Fibroblast of lung (primary cell): Measurements from ENCODE around the gene SLC39A2. TPM values are rescaled to one million over a fixed set of nuclear protein-coding genes. Genes with fewer than 3 reads are reported as not detected.

Source experiments
- DNase-seq, 2 donors: peaks; one replicate each; pipeline versions ENCODE4 v3.0.0 to v3.0.0-alpha.2; 2010; ENCODE audit warnings: low read depth in 2 of 2
- H2AFZ ChIP-seq: 2 replicates; pipeline ENCODE4 v1.5.1; 2012; ENCODE audit warnings: low read length, control low read depth, inconsistent platforms
- H3K27ac ChIP-seq: 2 replicates; pipeline ENCODE4 v1.5.1; 2011; ENCODE audit warnings: low read length, control low read depth; ENCODE audit not compliant: insufficient read depth
- H3K27me3 ChIP-seq: 2 replicates; pipeline ENCODE4 v1.5.1; 2011; ENCODE audit warnings: mild to moderate bottlenecking, low read length; ENCODE audit not compliant: control insufficient read depth, insufficient read depth
- H3K36me3 ChIP-seq: 2 replicates; pipeline ENCODE4 v1.5.1; 2011; ENCODE audit warnings: low read length; ENCODE audit not compliant: control insufficient read depth, insufficient read depth
- H3K4me1 ChIP-seq: 2 replicates; pipeline ENCODE4 v1.5.1; 2011; ENCODE audit warnings: low read length; ENCODE audit not compliant: control insufficient read depth, insufficient read depth; ENCODE audit errors: extremely low read depth
- H3K4me2 ChIP-seq: 2 replicates; pipeline ENCODE4 v1.5.1; 2011; ENCODE audit warnings: low read length, control low read depth; ENCODE audit not compliant: insufficient read depth; ENCODE audit errors: extremely low read depth
- H3K4me3 ChIP-seq, 4 experiments: fragments of 200-600 bp in 1 of 4; sonication (generic) in 1 of 4; replicated peaks in 1 of 4; 2 replicates each; pipeline ENCODE4 v1.5.1; 2011 to 2016; ENCODE audit warnings: low read length in 4 of 4, low read depth in 3 of 4, mild to moderate bottlenecking in 3 of 4, control low read depth in 2 of 4, inconsistent platforms in 1 of 4, mixed read lengths in 1 of 4; ENCODE audit not compliant: insufficient read depth in 1 of 4; ENCODE audit errors: control extremely low read depth in 1 of 4
- H3K79me2 ChIP-seq: 2 replicates; pipeline ENCODE4 v1.5.1; 2012; ENCODE audit warnings: mild to moderate bottlenecking, low read length, inconsistent platforms; ENCODE audit not compliant: control insufficient read depth, insufficient read depth
- H3K9ac ChIP-seq: 2 replicates; pipeline ENCODE4 v1.5.1; 2011; ENCODE audit warnings: mild to moderate bottlenecking, low read length, control low read depth; ENCODE audit not compliant: insufficient read depth
- H3K9me3 ChIP-seq: 2 replicates; pipeline ENCODE4 v1.5.1; 2012; ENCODE audit warnings: low read depth, low read length; ENCODE audit not compliant: control insufficient read depth, insufficient read depth
- H4K20me1 ChIP-seq: 2 replicates; pipeline ENCODE4 v1.5.1; 2011; ENCODE audit warnings: low read length; ENCODE audit not compliant: control insufficient read depth, insufficient read depth; ENCODE audit errors: extremely low read depth
- EZH2 ChIP-seq: IDR thresholded peaks from 2 replicates; pipeline ENCODE4 v1.5.1; 2012; ENCODE audit warnings: low read length, control low read depth, mild to moderate bottlenecking; ENCODE audit errors: missing control alignments
- polyA plus RNA-seq, 2 donors: library from polyadenylated mRNA; depleted of rRNA in 1 of 2; stranded (reverse) in 1 of 2; unstranded in 1 of 2; fragments of >200 nt; gene quantifications; 2 replicates each; pipeline ENCODE4 v1.2.1, GENCODE V29; 2011 to 2012; ENCODE audit warnings: missing spikeins in 1 of 2
- total RNA-seq: library from RNA; depleted of rRNA; stranded (reverse); fragments of >200 nt; gene quantifications from 2 replicates; pipeline ENCODE4 v1.2.1, GENCODE V29; 2014
- TF ChIP-seq, protein P1 (sequence below), 2 donors: IDR thresholded peaks in 1 of 2; conservative IDR thresholded peaks in 1 of 2; 1 replicate in 1 of 2; 2 replicates in 1 of 2; pipeline ENCODE4 v1.5.1; 2011 to 2012; ENCODE audit warnings: low read length in 2 of 2, control low read depth in 1 of 2, inconsistent platforms in 1 of 2, low read depth in 1 of 2, mild to moderate bottlenecking in 1 of 2

The SLC39A2 gene
- total and polyA plus RNA-seq, 2 donors (not counting 1 experiment from before 2014, with no cell fraction given): 0.17 TPM; not detected in 1

DNA sequence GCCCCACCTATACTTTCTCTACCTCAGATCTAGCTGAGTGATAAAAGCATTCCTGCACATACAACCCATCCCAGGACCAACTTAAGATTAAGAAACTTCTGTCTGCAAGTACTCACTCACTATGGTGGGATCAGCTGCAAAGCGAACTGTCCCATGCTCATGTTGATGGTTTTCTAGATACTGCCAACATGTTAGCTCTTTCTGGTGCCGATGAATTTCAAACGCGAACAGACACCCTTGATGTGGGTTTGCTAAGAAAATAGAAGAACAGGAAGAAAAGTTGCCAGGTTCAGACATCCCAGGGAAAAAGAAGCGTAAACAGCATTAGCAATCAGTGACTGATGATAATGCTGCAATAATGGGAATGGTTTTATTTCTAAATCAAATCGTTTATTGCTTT lies 1.5 kb upstream of the SLC39A2 start:
- TF ChIP-seq EZH2: no peak
- H3K27me3 ChIP-seq: no peaks in the 10 kb centered on the region
- H3K9me3 ChIP-seq: no peaks in the 10 kb centered on the region
- no peaks in the 10 kb centered on the region for H4K20me1 ChIP-seq
- H3K4me2 ChIP-seq: no peak overlapping the region
- H3K4me3 ChIP-seq: no peak overlapping the region
- peaks cover 7% of the 10 kb centered on the region for H3K36me3 ChIP-seq
- no peak overlapping the region for H3K27ac ChIP-seq
- no peak for DNase-seq
- no peaks in the 10 kb centered on the region for H3K79me2 ChIP-seq
- H2AFZ ChIP-seq: no peak overlapping the region
- no peak overlapping the region for H3K9ac ChIP-seq
- no peaks in the 10 kb centered on the region for H3K4me1 ChIP-seq

DNA sequence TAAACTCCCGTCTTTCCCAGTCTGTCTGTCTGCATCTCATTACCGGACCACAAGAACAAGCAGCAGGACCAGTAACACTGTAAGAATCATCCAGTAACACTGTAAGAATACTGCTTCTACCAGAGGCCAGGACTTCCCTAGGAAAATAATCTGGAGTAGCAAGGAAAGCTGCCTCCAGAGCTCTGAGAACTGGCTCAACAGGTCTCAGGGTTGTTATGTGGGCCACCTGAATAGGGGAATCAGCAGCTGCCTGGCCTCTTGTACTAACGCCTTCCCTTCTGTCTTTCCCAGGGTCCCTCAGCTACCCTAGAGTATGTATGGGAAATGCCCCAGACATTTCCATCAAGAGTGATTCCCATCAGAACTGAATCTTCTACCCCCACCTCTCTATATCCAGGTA lies 954 bp upstream of the SLC39A2 start:
- H3K79me2 ChIP-seq: no peaks in the 10 kb centered on the region
- H2AFZ ChIP-seq: no peak overlapping the region
- H3K36me3 ChIP-seq: peaks cover 7% of the 10 kb centered on the region
- no peaks in the 10 kb centered on the region for H3K27me3 ChIP-seq
- no peak overlapping the region for H3K4me2 ChIP-seq
- no peak overlapping the region for H3K27ac ChIP-seq
- H4K20me1 ChIP-seq: no peaks in the 10 kb centered on the region
- no peak overlapping the region for H3K4me3 ChIP-seq
- H3K9ac ChIP-seq: no peak overlapping the region
- no peaks in the 10 kb centered on the region for H3K9me3 ChIP-seq
- DNase-seq: no peak
- TF ChIP-seq EZH2: no peak
- TF ChIP-seq, protein P1, sequence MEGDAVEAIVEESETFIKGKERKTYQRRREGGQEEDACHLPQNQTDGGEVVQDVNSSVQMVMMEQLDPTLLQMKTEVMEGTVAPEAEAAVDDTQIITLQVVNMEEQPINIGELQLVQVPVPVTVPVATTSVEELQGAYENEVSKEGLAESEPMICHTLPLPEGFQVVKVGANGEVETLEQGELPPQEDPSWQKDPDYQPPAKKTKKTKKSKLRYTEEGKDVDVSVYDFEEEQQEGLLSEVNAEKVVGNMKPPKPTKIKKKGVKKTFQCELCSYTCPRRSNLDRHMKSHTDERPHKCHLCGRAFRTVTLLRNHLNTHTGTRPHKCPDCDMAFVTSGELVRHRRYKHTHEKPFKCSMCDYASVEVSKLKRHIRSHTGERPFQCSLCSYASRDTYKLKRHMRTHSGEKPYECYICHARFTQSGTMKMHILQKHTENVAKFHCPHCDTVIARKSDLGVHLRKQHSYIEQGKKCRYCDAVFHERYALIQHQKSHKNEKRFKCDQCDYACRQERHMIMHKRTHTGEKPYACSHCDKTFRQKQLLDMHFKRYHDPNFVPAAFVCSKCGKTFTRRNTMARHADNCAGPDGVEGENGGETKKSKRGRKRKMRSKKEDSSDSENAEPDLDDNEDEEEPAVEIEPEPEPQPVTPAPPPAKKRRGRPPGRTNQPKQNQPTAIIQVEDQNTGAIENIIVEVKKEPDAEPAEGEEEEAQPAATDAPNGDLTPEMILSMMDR (conservative IDR thresholded peaks at IDR 0.05 in 1 of 2, IDR thresholded peaks at IDR 0.05 in 1 of 2; ENCODE audit: low read depth in 1 of 2, low read length in 2 of 2): no peak
- H3K4me1 ChIP-seq: no peaks in the 10 kb centered on the region

DNA sequence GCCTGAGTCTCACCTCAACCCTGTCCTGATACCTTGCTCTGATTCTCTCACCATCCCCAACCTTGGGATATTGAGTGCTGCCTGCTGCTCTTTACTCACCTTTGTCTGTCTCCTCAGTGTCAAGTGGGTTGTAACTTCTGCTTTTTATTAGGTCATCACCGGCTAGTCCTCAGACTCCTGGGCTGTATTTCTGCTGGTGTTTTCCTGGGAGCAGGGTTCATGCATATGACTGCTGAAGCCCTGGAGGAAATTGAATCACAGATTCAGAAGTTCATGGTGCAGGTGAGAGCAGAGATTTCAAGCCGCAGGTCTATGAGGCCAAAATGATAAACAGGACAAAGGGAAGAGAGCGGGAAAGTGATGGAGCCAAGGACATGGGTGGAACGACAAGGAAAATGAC lies 498 bp downstream of the SLC39A2 start:
- H4K20me1 ChIP-seq: no peaks in the 10 kb centered on the region
- no peak for TF ChIP-seq EZH2
- TF ChIP-seq, protein P1 (conservative IDR thresholded peaks at IDR 0.05 in 1 of 2, IDR thresholded peaks at IDR 0.05 in 1 of 2; ENCODE audit: low read depth in 1 of 2, low read length in 2 of 2): no peak
- no peak overlapping the region for H3K4me3 ChIP-seq
- no peak overlapping the region for H3K27ac ChIP-seq
- H3K4me1 ChIP-seq: no peaks in the 10 kb centered on the region
- H3K9me3 ChIP-seq: no peaks in the 10 kb centered on the region
- H2AFZ ChIP-seq: no peak overlapping the region
- H3K9ac ChIP-seq: no peak overlapping the region
- H3K27me3 ChIP-seq: no peaks in the 10 kb centered on the region
- H3K79me2 ChIP-seq: no peaks in the 10 kb centered on the region
- H3K4me2 ChIP-seq: no peak overlapping the region
- DNase-seq: no peak
- H3K36me3 ChIP-seq: peaks cover 6% of the 10 kb centered on the region
